ENCODE measurements around the gene FCHSD2.
A peak's percentile ranks its signal among the peaks of the same experiment; 100 is the strongest.
"Not testable (repeated sequence)": the region's sequence is repeated elsewhere in the genome, so short reads cannot be mapped to it uniquely, and the experiment has no call there.

FCHSD2 gene

GRCh38 chr11:73002214-73002613 lies 139.9 kb downstream of the FCHSD2 start:
- DNase-seq, result no peak

- DNase-seq, result peak in 1 of 2 experiments; percentile 60
Observed at GRCh38 chr11:73001615-73002014, 140.5 kb downstream of the FCHSD2 start.

GRCh38 chr11:72998676-72999075 lies 143.4 kb downstream of the FCHSD2 start:
- DNase-seq, result peak; percentile 5 to 76

- no peak for DNase-seq
Observed at GRCh38 chr11:72996959-72997358, 145.2 kb downstream of the FCHSD2 start.

- no peak for DNase-seq
Observed at GRCh38 chr11:72989727-72990126, 152.4 kb downstream of the FCHSD2 start.

GRCh38 chr11:72988821-72989220 lies 153.3 kb downstream of the FCHSD2 start:
- DNase-seq, result no peak

GRCh38 chr11:72985645-72986044 lies 156.5 kb downstream of the FCHSD2 start:
- no peak for DNase-seq

- DNase-seq, result no peak
Observed at GRCh38 chr11:72984453-72985077, 157.6 kb downstream of the FCHSD2 start.

- no peak for DNase-seq
Observed at GRCh38 chr11:72983560-72983959, 158.6 kb downstream of the FCHSD2 start.

- DNase-seq, result no peak
Observed at GRCh38 chr11:72981971-72982685, 160.0 kb downstream of the FCHSD2 start.

- no peak for DNase-seq
Observed at GRCh38 chr11:72981080-72981479, 161.0 kb downstream of the FCHSD2 start.

GRCh38 chr11:72977782-72978181 lies 164.3 kb downstream of the FCHSD2 start:
- not testable (repeated sequence) for DNase-seq

- DNase-seq, result not testable (repeated sequence)
Observed at GRCh38 chr11:72976522-72976892, 165.6 kb downstream of the FCHSD2 start.

GRCh38 chr11:72975778-72976521 lies 166.2 kb downstream of the FCHSD2 start:
- DNase-seq, result no peak

- no peak for DNase-seq
Observed at GRCh38 chr11:72974487-72975205, 167.5 kb downstream of the FCHSD2 start.

- DNase-seq, result no peak
Observed at GRCh38 chr11:72972496-72973128, 169.5 kb downstream of the FCHSD2 start.

- DNase-seq, result no peak
Observed at GRCh38 chr11:72971192-72971967, 170.7 kb downstream of the FCHSD2 start.

GRCh38 chr11:72970557-72971118 lies 171.5 kb downstream of the FCHSD2 start:
- no peak for DNase-seq

- DNase-seq, result no peak
Observed at GRCh38 chr11:72969894-72970335, 172.2 kb downstream of the FCHSD2 start.

GRCh38 chr11:72968390-72968789 lies 173.7 kb downstream of the FCHSD2 start:
- DNase-seq, result no peak

GRCh38 chr11:72965672-72966071 lies 176.4 kb downstream of the FCHSD2 start:
- no peak for DNase-seq

- DNase-seq, result no peak
Observed at GRCh38 chr11:72962717-72963116, 179.4 kb downstream of the FCHSD2 start.

Measured in NCI-H524 (cell line).